Sciatic nerve (tissue), 2 donors: ENCODE results near the gene GIGYF1. TPM values are rescaled to one million over a fixed set of nuclear protein-coding genes. Genes with fewer than 3 reads are reported as not detected.

ENCODE experiments used
- ATAC-seq: fragments of 200-7000 bp; cut with Tn5 transposase; one replicate; pipeline ENCODE4 v1.9.1; 2020; ENCODE audit warnings: mild to moderate bottlenecking, moderate library complexity
- DNase-seq: peaks from one replicate; pipeline ENCODE4 v3.0.0-alpha.2; 2020; ENCODE audit warnings: low spot score
- intact Hi-C: fragments of 100-400 bp; cut with DNase I; formaldehyde crosslinking; loops from one replicate; pipeline ENCODE4 v1.14.2; 2022
- total RNA-seq: library from RNA; stranded (reverse); fragmentation: NEBNext Ultra II Directional; extraction: Animal tissue kit (Norgen Biotek cat#: 25700); gene quantifications from one replicate; pipeline ENCODE4 v1.2.1, GENCODE V29; 2021
- donor health status: DM: no; HTN: no; CAD: no.
- donor health status: DM: no; HTN: no; CAD: no.

The GIGYF1 gene
- total RNA-seq, 1 donor from 2014 or later, result 58.8 TPM

- ATAC-seq (no peak), DNase-seq (no peak)
- intact Hi-C loops, result no loop called here
Observed at GRCh38 chr7:100687751-100688300, 6.2 kb downstream of the GIGYF1 start.

- DNase-seq, result no peak
- no peak for ATAC-seq
- intact Hi-C loops, result no loop called here
Observed at GRCh38 chr7:100687261-100687660, 6.8 kb downstream of the GIGYF1 start.

GRCh38 chr7:100686822-100687211, 7.2 kb downstream of the GIGYF1 start:
- ATAC-seq (no peak), DNase-seq (no peak)
- intact Hi-C loops, result no loop called here

- DNase-seq (no peak), ATAC-seq (no peak)
- intact Hi-C loops, result no loop called here
Observed at GRCh38 chr7:100686201-100686821, 7.7 kb downstream of the GIGYF1 start.

GRCh38 chr7:100685631-100686145, 8.4 kb downstream of the GIGYF1 start:
- ATAC-seq, result no peak
- intact Hi-C loops, result no loop called here
- DNase-seq, result no peak

GRCh38 chr7:100685049-100685605, 8.9 kb downstream of the GIGYF1 start:
- no peak for DNase-seq
- intact Hi-C loops, result no loop called here
- ATAC-seq, result no peak

GRCh38 chr7:100684534-100685042, 9.5 kb downstream of the GIGYF1 start:
- intact Hi-C loops, result no loop called here
- ATAC-seq, result no peak
- no peak for DNase-seq

- intact Hi-C loops, result no loop called here
- ATAC-seq, result no peak
- DNase-seq, result no peak
Observed at GRCh38 chr7:100683659-100684533, 10.2 kb downstream of the GIGYF1 start.

GRCh38 chr7:100682991-100683658, 10.9 kb downstream of the GIGYF1 start:
- DNase-seq (no peak), ATAC-seq (no peak)
- intact Hi-C loops, result no loop called here

- DNase-seq (no peak), ATAC-seq (no peak)
- intact Hi-C loops, result no loop called here
Observed at GRCh38 chr7:100682228-100682741, 11.8 kb downstream of the GIGYF1 start.

GRCh38 chr7:100681491-100682227, 12.4 kb downstream of the GIGYF1 start:
- DNase-seq, result no peak
- no peak for ATAC-seq
- intact Hi-C loops, result no loop called here

- ATAC-seq (peak; percentile 19), DNase-seq (no peak)
- intact Hi-C loops, result no loop called here
Observed at GRCh38 chr7:100680576-100681271, 13.3 kb downstream of the GIGYF1 start.

GRCh38 chr7:100679927-100680575, 14.0 kb downstream of the GIGYF1 start:
- intact Hi-C loops, result no loop called here
- DNase-seq (no peak), ATAC-seq (peak; percentile 83)

GRCh38 chr7:100679129-100679926, 14.7 kb downstream of the GIGYF1 start:
- intact Hi-C loops, result no loop called here
- DNase-seq (no peak), ATAC-seq (no peak)

- intact Hi-C loops, result no loop called here
- ATAC-seq (no peak), DNase-seq (no peak)
Observed at GRCh38 chr7:100678291-100678984, 15.6 kb downstream of the GIGYF1 start.
